Loucy (cell line): Measurements from ENCODE around the gene KLF15.

Experiments
- H2AFZ ChIP-seq: fragments of 200-600 bp; sonication (generic); 2 replicates; pipeline ENCODE4 v1.6.0; 2016; ENCODE audit warnings: antibody characterized with exemption, mild to moderate bottlenecking, low read length, moderate library complexity
- H3F3A ChIP-seq: fragments of 200-600 bp; 2 replicates; pipeline ENCODE4 v1.6.0; 2016; ENCODE audit warnings: antibody characterized with exemption, low read depth, mild to moderate bottlenecking
- H3K27me3 ChIP-seq: fragments of 200-600 bp; sonication (generic); 2 replicates; pipeline ENCODE4 v1.6.1; 2014; ENCODE audit warnings: low read length, mild to moderate bottlenecking; ENCODE audit not compliant: insufficient read depth, poor library complexity, severe bottlenecking
- H3K36me3 ChIP-seq: fragments of 200-600 bp; sonication (generic); 2 replicates; pipeline ENCODE4 v1.6.1; 2016; ENCODE audit warnings: low read length; ENCODE audit not compliant: insufficient read depth
- H3K4me1 ChIP-seq: fragments of 200-600 bp; sonication (generic); 2 replicates; pipeline ENCODE4 v1.5.1; 2014; ENCODE audit warnings: low read length, mild to moderate bottlenecking; ENCODE audit not compliant: insufficient read depth, poor library complexity, severe bottlenecking
- H3K4me2 ChIP-seq: fragments of 200-600 bp; sonication (generic); 2 replicates; pipeline ENCODE4 v1.6.0; 2014; ENCODE audit warnings: antibody characterized with exemption, low read length, low read depth, mild to moderate bottlenecking; ENCODE audit not compliant: poor library complexity, severe bottlenecking
- H3K4me3 ChIP-seq: fragments of 200-600 bp; sonication (generic); 2 replicates; pipeline ENCODE4 v1.5.1; 2014; ENCODE audit warnings: low read length, mild to moderate bottlenecking, mixed read lengths; ENCODE audit not compliant: poor library complexity, severe bottlenecking
- H3K79me2 ChIP-seq: fragments of 200-600 bp; sonication (generic); 2 replicates; pipeline ENCODE4 v1.6.1; 2014; ENCODE audit warnings: low read length; ENCODE audit not compliant: insufficient read depth
- H3K9ac ChIP-seq: fragments of 200-600 bp; sonication (generic); 2 replicates; pipeline ENCODE4 v1.6.0; 2014; ENCODE audit warnings: mild to moderate bottlenecking, low read depth, low read length, moderate library complexity; ENCODE audit not compliant: poor library complexity, severe bottlenecking
- H3K9me2 ChIP-seq: fragments of 200-600 bp; sonication (generic); replicated peaks from 2 replicates; pipeline ENCODE4 v1.6.1; 2016; ENCODE audit warnings: low read depth, low read length, mixed read lengths
- H3K9me3 ChIP-seq: fragments of 200-600 bp; sonication (generic); 2 replicates; pipeline ENCODE4 v1.6.1; 2014; ENCODE audit warnings: mild to moderate bottlenecking, antibody characterized with exemption, low read length, low read depth; ENCODE audit not compliant: insufficient read depth
- H4K20me1 ChIP-seq: fragments of 200-600 bp; sonication (generic); 2 replicates; pipeline ENCODE4 v1.6.0; 2014; ENCODE audit warnings: antibody characterized with exemption, low read length, mild to moderate bottlenecking; ENCODE audit not compliant: insufficient read depth, poor library complexity, severe bottlenecking
- EZH2phosphoT487 ChIP-seq: fragments of 200-600 bp; IDR thresholded peaks from 2 replicates; pipeline ENCODE4 v1.6.1; 2018; ENCODE audit warnings: antibody characterized with exemption, mild to moderate bottlenecking, moderate library complexity, borderline replicate concordance
- TF ChIP-seq, protein P1 (sequence below): fragments of 200-600 bp; sonication (generic); conservative IDR thresholded peaks from 2 replicates; pipeline ENCODE4 v1.5.1; 2014; ENCODE audit warnings: mild to moderate bottlenecking, antibody characterized with exemption, low read length

KLF15 gene

DNA sequence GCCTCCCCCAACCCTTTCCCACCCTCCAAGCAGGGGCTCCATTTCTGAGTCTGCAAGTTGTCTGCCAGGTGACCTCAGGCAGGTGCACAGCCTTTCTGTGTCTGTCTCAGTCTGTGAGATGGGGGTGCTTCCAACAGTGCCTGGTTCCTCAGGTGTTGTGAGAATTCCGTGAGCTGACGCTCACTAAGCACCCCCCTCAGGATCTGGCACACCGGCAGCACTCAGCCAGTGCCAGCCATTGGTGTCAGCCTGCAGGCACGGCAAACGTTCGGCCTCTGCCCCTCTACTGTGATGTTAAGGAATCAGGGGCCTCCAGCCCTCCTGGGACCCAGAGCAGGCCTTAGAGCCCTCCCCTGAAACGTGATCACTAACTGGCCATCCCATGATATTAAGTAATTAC, 2.4 kb downstream of the KLF15 start:
- Histone ChIP-seq H4K20me1 (no peaks in the 10 kb centered on the region), H3K4me2 (no peak overlapping the region), H3K4me3 (no peak overlapping the region), H3K4me1 (peaks cover 10% of the 10 kb centered on the region), H2AFZ (no peak overlapping the region), H3K79me2 (no peaks in the 10 kb centered on the region), H3K9ac (no peak overlapping the region), H3K9me3 (no peaks in the 10 kb centered on the region), H3K36me3 (no peaks in the 10 kb centered on the region), H3F3A (no peaks in the 10 kb centered on the region), H3K9me2 (no peaks in the 10 kb centered on the region), H3K27me3 (no peaks in the 10 kb centered on the region)
- TF ChIP-seq, protein P1, sequence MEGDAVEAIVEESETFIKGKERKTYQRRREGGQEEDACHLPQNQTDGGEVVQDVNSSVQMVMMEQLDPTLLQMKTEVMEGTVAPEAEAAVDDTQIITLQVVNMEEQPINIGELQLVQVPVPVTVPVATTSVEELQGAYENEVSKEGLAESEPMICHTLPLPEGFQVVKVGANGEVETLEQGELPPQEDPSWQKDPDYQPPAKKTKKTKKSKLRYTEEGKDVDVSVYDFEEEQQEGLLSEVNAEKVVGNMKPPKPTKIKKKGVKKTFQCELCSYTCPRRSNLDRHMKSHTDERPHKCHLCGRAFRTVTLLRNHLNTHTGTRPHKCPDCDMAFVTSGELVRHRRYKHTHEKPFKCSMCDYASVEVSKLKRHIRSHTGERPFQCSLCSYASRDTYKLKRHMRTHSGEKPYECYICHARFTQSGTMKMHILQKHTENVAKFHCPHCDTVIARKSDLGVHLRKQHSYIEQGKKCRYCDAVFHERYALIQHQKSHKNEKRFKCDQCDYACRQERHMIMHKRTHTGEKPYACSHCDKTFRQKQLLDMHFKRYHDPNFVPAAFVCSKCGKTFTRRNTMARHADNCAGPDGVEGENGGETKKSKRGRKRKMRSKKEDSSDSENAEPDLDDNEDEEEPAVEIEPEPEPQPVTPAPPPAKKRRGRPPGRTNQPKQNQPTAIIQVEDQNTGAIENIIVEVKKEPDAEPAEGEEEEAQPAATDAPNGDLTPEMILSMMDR, result no peak
- TF ChIP-seq EZH2phosphoT487, result no peak

DNA sequence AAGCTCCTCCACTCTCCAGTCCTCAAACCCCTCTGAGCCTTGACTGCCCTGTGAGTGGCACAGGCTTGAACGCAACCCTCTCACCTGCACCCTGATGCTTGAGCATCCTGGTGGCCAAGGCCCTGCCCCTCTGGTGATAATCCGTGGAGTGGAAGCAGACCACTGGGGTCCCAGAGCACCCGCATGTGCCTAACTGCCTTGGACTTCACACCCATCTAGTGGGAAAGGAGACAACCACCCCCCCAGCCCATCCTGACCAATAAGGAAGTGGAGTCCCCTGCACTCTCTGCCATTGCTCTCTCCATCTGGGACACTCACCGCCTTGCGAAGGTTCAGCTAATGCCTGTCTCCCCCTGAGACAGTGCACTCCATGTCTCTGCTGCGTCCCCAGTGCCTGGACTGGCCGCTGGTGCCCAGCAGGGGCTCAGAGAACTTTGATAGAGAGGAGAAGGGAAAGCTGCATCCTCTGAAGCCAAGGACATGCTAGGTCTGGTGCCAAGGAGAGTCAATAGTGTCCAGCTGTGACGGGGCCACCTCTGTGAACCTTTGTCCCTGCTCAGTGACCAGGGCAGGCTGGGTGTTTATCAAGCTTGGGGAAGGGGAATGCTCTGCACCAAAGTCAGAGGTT, 3.4 kb downstream of the KLF15 start:
- Histone ChIP-seq H4K20me1 (no peaks in the 10 kb centered on the region), H3K9me2 (no peaks in the 10 kb centered on the region), H3K4me2 (no peak overlapping the region), H3F3A (no peaks in the 10 kb centered on the region), H2AFZ (no peak overlapping the region), H3K27me3 (no peaks in the 10 kb centered on the region), H3K4me1 (peaks cover 14% of the 10 kb centered on the region), H3K79me2 (no peaks in the 10 kb centered on the region), H3K9me3 (no peaks in the 10 kb centered on the region), H3K4me3 (no peak overlapping the region), H3K9ac (no peak overlapping the region), H3K36me3 (no peaks in the 10 kb centered on the region)
- TF ChIP-seq, protein P1, result no peak
- no peak for TF ChIP-seq EZH2phosphoT487

DNA sequence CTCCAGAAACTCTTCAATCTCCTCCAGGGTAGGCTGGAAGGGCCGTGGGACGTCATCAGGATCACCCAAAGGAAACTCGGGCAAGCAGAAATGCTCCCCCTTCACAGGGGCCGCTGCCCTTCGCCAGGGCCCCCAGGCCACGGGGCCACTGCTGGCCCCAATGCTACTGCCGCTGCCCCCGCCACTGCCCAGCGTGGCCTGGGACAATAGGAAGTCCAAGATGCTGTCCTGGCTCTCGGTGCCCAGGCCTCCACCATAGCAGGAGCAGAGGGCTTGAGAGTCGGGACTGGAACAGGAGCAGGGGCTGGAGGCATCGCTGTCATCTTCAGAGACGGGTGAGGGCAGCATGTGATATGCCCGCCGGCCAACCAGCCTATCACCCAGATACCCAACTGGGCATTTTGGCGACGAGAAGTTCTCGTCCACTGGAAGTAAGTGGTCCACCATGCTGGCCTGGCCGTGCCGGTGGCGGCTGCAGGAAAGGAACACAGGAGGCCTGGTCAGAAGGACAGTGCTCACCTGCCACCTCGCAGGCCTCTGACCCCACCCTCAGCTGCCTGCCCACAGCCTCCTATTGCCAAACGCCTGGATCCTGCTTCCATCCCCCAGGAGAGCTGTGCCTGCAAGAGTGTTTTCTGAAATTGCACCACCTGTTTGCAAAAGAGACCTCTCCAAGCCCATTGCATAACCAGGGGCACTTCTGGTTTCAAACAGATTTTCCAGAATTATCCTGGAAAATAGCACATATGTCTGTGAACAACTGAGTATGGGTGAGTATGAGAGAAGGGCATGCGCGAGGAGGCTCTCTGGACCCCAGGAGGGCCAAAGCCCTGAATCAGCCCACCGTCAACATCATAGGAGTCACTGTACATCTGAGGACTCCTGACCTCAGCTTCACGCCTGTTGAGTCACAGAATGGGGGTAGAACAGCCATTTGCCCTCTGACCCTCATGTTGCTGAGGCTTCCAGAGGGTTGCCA, 4.4 kb downstream of the KLF15 start:
- Histone ChIP-seq H3K27me3 (no peaks in the 10 kb centered on the region), H3K4me3 (no peak overlapping the region), H3K9me2 (no peaks in the 10 kb centered on the region), H3K9ac (no peak overlapping the region), H3K9me3 (no peaks in the 10 kb centered on the region), H3F3A (no peaks in the 10 kb centered on the region), H3K4me2 (no peak overlapping the region), H4K20me1 (no peaks in the 10 kb centered on the region), H3K79me2 (no peaks in the 10 kb centered on the region), H3K4me1 (peaks cover 14% of the 10 kb centered on the region), H2AFZ (no peak overlapping the region), H3K36me3 (no peaks in the 10 kb centered on the region)
- TF ChIP-seq, protein P1, result no peak
- no peak for TF ChIP-seq EZH2phosphoT487
